Liver (tissue), 9 donors: ENCODE measurements around the gene TSHZ2. TPM values are rescaled to one million over a fixed set of nuclear protein-coding genes. Genes with fewer than 3 reads are reported as not detected.

Source experiments
- DNase-seq: peaks from one replicate; pipeline ENCODE4 v3.0.0-alpha.2; 2017; ENCODE audit warnings: low spot score
- H3K27ac ChIP-seq, 2 donors: one replicate each; pipeline ENCODE4 v1.7.0; 2013; ENCODE audit warnings: inconsistent platforms in 2 of 2, low read length in 2 of 2, control low read depth in 1 of 2, low read depth in 1 of 2, mild to moderate bottlenecking in 1 of 2
- H3K27me3 ChIP-seq, 4 donors: one replicate each; pipeline versions ENCODE4 v1.6.1 to v1.7.0; 2013; ENCODE audit warnings: low read length in 3 of 4, inconsistent platforms in 1 of 4, mild to moderate bottlenecking in 1 of 4, moderate library complexity in 1 of 4; ENCODE audit not compliant: control insufficient read depth in 4 of 4, insufficient read depth in 4 of 4
- H3K36me3 ChIP-seq, 4 donors: one replicate each; pipeline versions ENCODE4 v1.6.1 to v1.7.0; 2013; ENCODE audit warnings: low read length in 3 of 4, mild to moderate bottlenecking in 3 of 4, low read depth in 1 of 4, moderate library complexity in 1 of 4; ENCODE audit not compliant: control insufficient read depth in 4 of 4, insufficient read depth in 3 of 4
- H3K4me1 ChIP-seq, 4 donors: one replicate each; pipeline versions ENCODE4 v1.6.1 to v1.7.0; 2013; ENCODE audit warnings: low read length in 3 of 4, mild to moderate bottlenecking in 3 of 4, moderate library complexity in 1 of 4; ENCODE audit not compliant: control insufficient read depth in 4 of 4, insufficient read depth in 4 of 4
- H3K4me3 ChIP-seq, 3 donors: one replicate each; pipeline versions ENCODE4 v1.6.1 to v1.7.0; 2013; ENCODE audit warnings: low read length in 3 of 3, control low read depth in 1 of 3, low read depth in 1 of 3, mild to moderate bottlenecking in 1 of 3
- H3K9ac ChIP-seq, 2 donors: one replicate each; pipeline ENCODE4 v1.7.0; 2013; ENCODE audit warnings: low read length in 2 of 2, mild to moderate bottlenecking in 2 of 2, moderate library complexity in 2 of 2, control low read depth in 1 of 2, low read depth in 1 of 2
- H3K9me3 ChIP-seq, 4 donors: one replicate each; pipeline versions ENCODE4 v1.6.1 to v1.7.0; 2013; ENCODE audit warnings: low read length in 3 of 4; ENCODE audit not compliant: control insufficient read depth in 4 of 4
- FOXA1 ChIP-seq: IDR thresholded peaks from 2 replicates; pipeline ENCODE4 v1.6.1; 2016; ENCODE audit warnings: antibody characterized with exemption
- FOXA2 ChIP-seq: IDR thresholded peaks from 2 replicates; pipeline ENCODE4 v1.6.1; 2016; ENCODE audit warnings: antibody characterized with exemption
- GABPA ChIP-seq, 2 donors: IDR thresholded peaks in 1 of 2; conservative IDR thresholded peaks in 1 of 2; 2 replicates each; pipeline ENCODE4 v1.6.1; 2016; ENCODE audit warnings: antibody characterized with exemption in 2 of 2, mild to moderate bottlenecking in 1 of 2, moderate library complexity in 1 of 2
- HNF4A ChIP-seq, 2 donors: conservative IDR thresholded peaks; 2 replicates each; pipeline ENCODE4 v1.6.1; 2016; ENCODE audit warnings: antibody characterized with exemption in 2 of 2, mild to moderate bottlenecking in 2 of 2
- HNF4G ChIP-seq: IDR thresholded peaks from 2 replicates; pipeline ENCODE4 v1.6.1; 2016; ENCODE audit warnings: antibody characterized with exemption
- JUND ChIP-seq, 2 donors: IDR thresholded peaks; 2 replicates each; pipeline ENCODE4 v1.6.1; 2016; ENCODE audit warnings: antibody characterized with exemption in 2 of 2
- NR2F2 ChIP-seq: IDR thresholded peaks from 2 replicates; pipeline ENCODE4 v1.6.1; 2016; ENCODE audit warnings: antibody characterized with exemption
- RAD21 ChIP-seq, 2 donors: IDR thresholded peaks; 2 replicates each; pipeline ENCODE4 v1.6.1; 2016; ENCODE audit warnings: antibody characterized with exemption in 2 of 2, mild to moderate bottlenecking in 2 of 2
- REST ChIP-seq: IDR thresholded peaks from 2 replicates; pipeline ENCODE4 v1.6.1; 2016; ENCODE audit warnings: antibody characterized with exemption, mild to moderate bottlenecking
- RXRA ChIP-seq, 2 donors: IDR thresholded peaks; 2 replicates each; pipeline ENCODE4 v1.6.1; 2017 to 2018; ENCODE audit warnings: antibody characterized with exemption in 2 of 2, mild to moderate bottlenecking in 1 of 2
- TAF1 ChIP-seq: conservative IDR thresholded peaks from 2 replicates; pipeline ENCODE4 v1.6.1; 2016; ENCODE audit warnings: antibody characterized with exemption, mild to moderate bottlenecking
- YY1 ChIP-seq: IDR thresholded peaks from 2 replicates; pipeline ENCODE4 v1.6.1; 2016; ENCODE audit warnings: antibody characterized with exemption, mild to moderate bottlenecking
- ZBTB33 ChIP-seq: IDR thresholded peaks from 2 replicates; pipeline ENCODE4 v1.6.1; 2016; ENCODE audit warnings: antibody characterized with exemption
- WGBS: extraction: QIAGEN DNeasy Blood & Tissue Kit; methylation state at CpG from one replicate; pipeline ENCODE4 v1.1.7; 2013; 5-methylcytosine and 5-hydroxymethylcytosine counted together
- polyA plus RNA-seq, 2 donors: library from polyadenylated mRNA; stranded (reverse) in 1 of 2; unstranded in 1 of 2; fragments of 200-250 nt in 1 of 2; fragments of >200 nt in 1 of 2; fragmentation: Nextera tagmentation in 1 of 2; extraction: Ambion mirVana in 1 of 2; gene quantifications; one replicate each; pipeline versions ENCODE4 v1.2.1 to v1.2.3, GENCODE V29; 2013 to 2015
- total RNA-seq, 2 donors: library from RNA; depleted of rRNA; stranded (reverse); fragments of >200 nt; gene quantifications; one replicate each; pipeline ENCODE4 v1.2.3, GENCODE V29; 2014
- TF ChIP-seq, protein P1 (sequence below): IDR thresholded peaks from 2 replicates; pipeline ENCODE4 v1.6.1; 2016; ENCODE audit warnings: antibody characterized with exemption
- TF ChIP-seq, protein P2 (sequence below): IDR thresholded peaks from 2 replicates; pipeline ENCODE4 v1.6.1; 2016; ENCODE audit warnings: antibody characterized with exemption
- donor health status: healthy.
- donor health status: healthy.
- donor health status: healthy.
- donor health status: healthy.
- donor health status: healthy.

The TSHZ2 gene
- total and polyA plus RNA-seq, 4 donors = 2.9 to 11.3 (median 7.8) TPM

DNA sequence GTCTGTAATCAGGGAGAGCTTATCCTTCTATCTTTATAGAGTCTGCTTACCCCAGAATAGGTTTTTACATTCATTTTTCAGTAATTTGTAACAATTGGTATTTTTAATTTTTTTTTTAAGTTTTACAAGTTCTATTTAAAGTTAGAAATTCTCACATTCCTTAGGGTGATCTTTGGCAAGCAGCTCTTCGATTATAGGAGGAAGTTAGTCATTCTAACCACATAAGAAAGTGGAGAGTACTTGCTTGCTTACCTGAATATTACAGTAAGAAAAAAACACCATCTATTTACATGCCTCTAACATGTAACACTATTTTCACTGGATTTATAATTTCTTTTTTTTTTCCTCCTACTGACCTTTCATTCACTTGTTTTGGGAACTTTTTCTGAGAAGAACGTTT, 6.7 kb downstream of the TSHZ2 start:
- Histone ChIP-seq H3K4me3 (no peak overlapping the region), H3K9me3 (no peaks in the 10 kb centered on the region), H3K4me1 (peaks cover 0 to 16% (median 2%) of the 10 kb centered on the region in 4 donors), H3K36me3 (no peaks in the 10 kb centered on the region), H3K27ac (no peak overlapping the region), H3K27me3 (no peaks in the 10 kb centered on the region), H3K9ac (no peak overlapping the region)
- TF ChIP-seq FOXA2 (no peak), HNF4A (conservative IDR thresholded peaks at IDR 0.05) (no peak)
- 66% methylated on average over 2 of the region's 2 CpGs for whole genome bisulfite sequencing
- DNase-seq = no peak

DNA sequence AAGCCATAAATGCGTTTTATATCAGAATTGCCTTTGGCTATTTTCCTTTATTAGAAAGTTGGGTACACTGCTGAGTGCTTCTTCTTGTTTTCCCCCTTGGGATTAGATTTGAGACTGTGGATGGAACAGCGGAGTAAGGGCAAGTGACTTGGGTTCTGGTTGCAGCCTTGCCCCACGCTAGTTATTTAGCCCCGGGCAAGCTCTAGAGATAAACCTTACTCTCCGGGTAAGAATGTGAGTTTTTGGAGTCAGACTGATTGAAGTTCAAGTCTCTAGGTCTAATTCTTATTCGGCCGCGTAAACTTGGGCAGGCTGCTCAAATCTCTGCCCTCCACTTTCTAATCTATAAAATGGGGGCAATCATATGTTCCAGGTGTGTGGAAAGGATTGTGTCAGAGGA, 8.9 kb downstream of the TSHZ2 start:
- TF ChIP-seq JUND (IDR thresholded peaks at IDR 0.05) (no peak), ZBTB33 (no peak), FOXA1 (no peak), HNF4G (no peak), RXRA (IDR thresholded peaks at IDR 0.05) (no peak), REST (no peak), NR2F2 (no peak)
- TF ChIP-seq, protein P1, sequence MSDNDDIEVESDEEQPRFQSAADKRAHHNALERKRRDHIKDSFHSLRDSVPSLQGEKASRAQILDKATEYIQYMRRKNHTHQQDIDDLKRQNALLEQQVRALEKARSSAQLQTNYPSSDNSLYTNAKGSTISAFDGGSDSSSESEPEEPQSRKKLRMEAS = no peak
- TF ChIP-seq, protein P2, sequence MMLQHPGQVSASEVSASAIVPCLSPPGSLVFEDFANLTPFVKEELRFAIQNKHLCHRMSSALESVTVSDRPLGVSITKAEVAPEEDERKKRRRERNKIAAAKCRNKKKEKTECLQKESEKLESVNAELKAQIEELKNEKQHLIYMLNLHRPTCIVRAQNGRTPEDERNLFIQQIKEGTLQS = no peak
- no peaks in the 10 kb centered on the region for H3K27me3 ChIP-seq
- DNase-seq = no peak
- no peak overlapping the region for H3K9ac ChIP-seq
- H3K4me3 ChIP-seq = no peak overlapping the region
- H3K36me3 ChIP-seq = no peaks in the 10 kb centered on the region
- H3K27ac ChIP-seq = no peak overlapping the region
- H3K4me1 ChIP-seq = peaks cover 0 to 4% (median 0%) of the 10 kb centered on the region in 4 donors
- 97% methylated on average over 8 of the region's 8 CpGs for WGBS
- H3K9me3 ChIP-seq = no peaks in the 10 kb centered on the region

DNA sequence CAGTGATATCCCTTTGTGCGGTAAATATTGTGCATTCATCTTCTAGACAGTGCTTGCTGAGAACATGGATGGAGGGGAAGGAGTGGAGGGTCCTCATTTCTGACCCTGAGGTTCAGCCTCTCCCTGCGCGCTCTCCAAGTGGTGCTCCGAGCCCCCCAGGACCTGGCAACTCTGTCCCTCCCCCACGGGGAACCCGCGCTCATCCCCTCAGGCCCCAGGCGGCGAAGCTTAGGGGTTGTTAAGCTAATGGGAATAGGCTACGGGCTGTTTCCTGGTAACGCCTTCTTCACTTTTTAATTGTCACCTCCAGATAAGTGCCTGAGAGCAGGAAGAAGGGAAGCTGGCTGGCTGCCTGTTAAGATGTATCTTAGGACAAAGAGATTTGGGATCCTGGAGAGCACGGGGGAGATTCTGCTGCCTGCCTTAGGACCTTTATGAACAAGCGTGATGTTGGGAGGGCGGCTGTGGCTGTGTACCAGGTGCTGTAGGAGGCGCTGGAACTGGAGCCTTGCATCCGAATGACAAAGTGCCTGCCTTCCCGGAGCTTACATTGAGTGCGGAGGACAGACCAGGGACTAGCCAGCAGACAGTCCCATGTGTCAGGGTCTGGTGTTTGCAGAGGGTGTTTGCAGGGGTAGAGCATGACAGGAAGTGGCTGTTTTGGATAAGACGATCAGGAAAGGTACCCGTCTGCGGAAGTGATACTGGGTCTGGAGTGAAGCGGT, 11.7 kb downstream of the TSHZ2 start:
- TF ChIP-seq, protein P2 = no peak
- TF ChIP-seq FOXA2 = no peak
- TF ChIP-seq YY1 = no peak
- no peak for TF ChIP-seq JUND (IDR thresholded peaks at IDR 0.05)
- TF ChIP-seq GABPA (IDR thresholded peaks at IDR 0.05 in 1 of 2, conservative IDR thresholded peaks at IDR 0.05 in 1 of 2) = no peak
- TF ChIP-seq, protein P1 = no peak
- TF ChIP-seq RAD21 (IDR thresholded peaks at IDR 0.05) = no peak
- TF ChIP-seq HNF4A (conservative IDR thresholded peaks at IDR 0.05) = no peak
- TF ChIP-seq NR2F2 = no peak
- TF ChIP-seq TAF1 = no peak
- H3K4me3 ChIP-seq = no peak overlapping the region

More for the DNA sequence above, 11.7 kb downstream of the TSHZ2 start:
- DNase-seq = no peak
- 78% methylated on average over 22 of the region's 22 CpGs for WGBS
- Histone ChIP-seq H3K9me3 (no peaks in the 10 kb centered on the region), H3K36me3 (no peaks in the 10 kb centered on the region), H3K27ac (no peak overlapping the region), H3K9ac (no peak overlapping the region), H3K27me3 (no peaks in the 10 kb centered on the region), H3K4me1 (no peaks in the 10 kb centered on the region)
